NCI-H2107 (cell line): ENCODE results near the gene ASIC1.

Experiments used
- DNase-seq: peaks from one replicate; lab custom pipeline; 2025; lab: John Stamatoyannopoulos, UW

The ASIC1 gene

GRCh38 chr12:50084775-50085614 is 27.6 kb downstream of the ASIC1 start, which contains the start of gene SMARCD1:
Gene SMARCD1, plus strand, starts transcription at chr12:50085342. Its CDS starts 28 bp downstream, at chr12:50085370.
- peak; percentile 90 for DNase-seq

- DNase-seq, result no peak
These were observed 28.2 kb downstream of the ASIC1 start for GRCh38 chr12:50085615-50086072.

GRCh38 chr12:50086148-50086547 is 28.8 kb downstream of the ASIC1 start:
- peak; percentile 54 for DNase-seq

DNA sequence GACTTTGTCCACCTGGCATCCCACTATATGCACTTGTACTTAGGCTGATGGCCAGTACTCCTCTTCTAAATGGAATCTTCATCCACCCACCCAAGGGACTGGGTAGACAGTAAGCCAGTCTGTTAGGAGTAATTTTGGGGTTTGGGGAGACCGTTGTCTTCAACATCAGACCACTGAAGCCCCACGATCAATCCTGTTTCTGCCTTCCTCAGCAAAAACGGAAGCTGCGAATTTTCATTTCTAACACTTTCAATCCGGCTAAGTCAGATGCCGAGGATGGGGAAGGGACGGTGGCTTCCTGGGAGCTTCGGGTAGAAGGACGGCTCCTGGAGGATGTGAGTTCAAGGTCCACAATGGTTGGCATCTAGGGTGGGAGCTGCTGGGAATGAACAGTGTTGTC is 29.8 kb downstream of the ASIC1 start:
- DNase-seq, result no peak

DNA sequence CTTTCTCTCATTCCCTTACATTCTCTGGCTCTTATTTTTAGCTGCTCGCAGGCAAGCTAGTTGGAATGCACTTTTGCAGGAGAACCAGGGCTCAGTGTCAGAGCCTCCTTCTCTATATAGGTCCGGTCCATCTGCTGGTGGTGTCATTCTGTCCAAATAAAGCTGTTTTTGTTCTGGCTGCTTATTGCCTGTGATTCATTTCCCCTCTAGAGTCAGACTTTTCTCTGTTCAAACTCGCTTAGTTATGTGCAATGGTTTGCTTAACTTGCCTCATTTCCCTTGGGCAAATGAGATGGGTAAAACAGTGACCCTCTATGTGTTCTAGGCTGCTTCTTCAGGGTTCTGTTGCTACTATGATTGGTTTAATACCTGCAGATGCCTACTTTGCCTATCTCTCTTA is 30.6 kb downstream of the ASIC1 start:
- no peak for DNase-seq

DNA sequence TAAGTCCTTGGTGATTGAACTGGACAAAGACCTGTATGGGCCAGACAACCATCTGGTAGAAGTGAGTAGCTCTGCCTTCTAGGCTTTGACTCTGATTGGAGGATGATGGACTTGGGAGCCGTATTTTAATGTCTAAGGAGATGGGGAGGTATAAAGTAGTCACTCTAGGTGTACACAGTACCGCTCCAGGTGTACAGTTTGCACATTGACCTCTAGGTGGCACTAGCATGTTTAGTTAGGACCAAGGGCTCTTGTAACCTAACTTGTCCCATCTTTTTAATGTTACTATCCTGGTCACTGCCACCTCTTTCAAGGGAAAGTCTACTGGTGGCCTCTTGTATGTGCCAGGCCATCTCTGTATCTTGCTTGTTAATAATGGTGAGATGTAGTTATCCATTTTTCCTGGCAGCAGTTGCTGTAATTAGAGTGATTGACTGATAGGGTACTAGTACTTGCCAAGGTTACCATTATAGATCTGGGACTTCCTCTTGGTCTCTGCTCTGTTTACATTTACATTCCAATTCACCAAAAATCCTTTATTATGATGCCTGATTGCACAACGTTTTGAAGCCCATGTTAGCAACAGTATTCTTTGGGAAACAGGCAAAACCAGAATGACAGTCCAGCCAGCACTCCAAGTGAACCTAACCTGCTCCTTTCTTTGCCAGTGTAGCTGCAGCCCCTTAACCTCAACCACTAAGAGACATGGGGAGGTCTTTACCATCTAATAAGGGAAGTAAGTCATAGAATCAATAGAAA is 31.4 kb downstream of the ASIC1 start:
- DNase-seq, result peak; percentile 39

DNA sequence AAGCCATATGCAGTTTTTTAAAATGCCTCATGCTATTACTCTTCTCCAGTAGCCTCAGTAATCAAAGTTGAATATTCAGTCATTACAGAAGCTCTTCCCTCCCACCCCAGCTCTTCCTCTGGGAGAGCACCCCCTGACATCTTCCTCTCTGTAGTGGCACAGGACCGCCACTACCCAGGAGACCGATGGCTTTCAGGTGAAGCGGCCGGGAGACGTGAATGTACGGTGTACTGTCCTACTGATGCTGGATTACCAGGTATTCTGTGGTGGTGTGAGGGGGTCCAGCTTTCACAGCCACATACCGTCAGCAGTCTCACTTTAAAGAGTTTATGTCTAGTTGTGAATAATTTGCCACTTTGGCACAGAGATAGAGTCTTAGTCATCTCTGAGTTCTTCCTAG is 32.3 kb downstream of the ASIC1 start:
- no peak for DNase-seq

- DNase-seq, result no peak
These were observed 33.0 kb downstream of the ASIC1 start for GRCh38 chr12:50090391-50090790.

DNA sequence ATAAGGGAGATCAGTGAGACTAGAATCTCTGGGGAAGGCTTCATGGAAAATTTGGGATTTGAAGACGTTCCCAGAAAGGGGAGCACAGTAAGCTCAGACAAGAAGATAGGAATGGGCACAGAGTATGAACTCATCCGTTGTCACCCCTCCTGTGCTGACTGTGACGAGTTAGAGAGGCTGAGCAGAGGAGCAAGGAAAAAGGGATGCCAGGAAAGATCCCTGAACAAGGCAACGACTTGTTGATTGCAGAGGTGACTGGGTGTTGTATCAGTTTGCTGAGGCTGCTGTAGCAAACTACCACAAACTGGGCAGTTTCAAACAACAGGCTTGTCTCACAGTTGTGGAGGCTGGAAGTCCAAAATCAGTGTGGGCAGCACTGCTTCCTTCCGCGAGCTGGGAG is 40.6 kb downstream of the ASIC1 start:
- no peak for DNase-seq

- no peak for DNase-seq
These were observed 42.1 kb downstream of the ASIC1 start for GRCh38 chr12:50099302-50100008.

DNA sequence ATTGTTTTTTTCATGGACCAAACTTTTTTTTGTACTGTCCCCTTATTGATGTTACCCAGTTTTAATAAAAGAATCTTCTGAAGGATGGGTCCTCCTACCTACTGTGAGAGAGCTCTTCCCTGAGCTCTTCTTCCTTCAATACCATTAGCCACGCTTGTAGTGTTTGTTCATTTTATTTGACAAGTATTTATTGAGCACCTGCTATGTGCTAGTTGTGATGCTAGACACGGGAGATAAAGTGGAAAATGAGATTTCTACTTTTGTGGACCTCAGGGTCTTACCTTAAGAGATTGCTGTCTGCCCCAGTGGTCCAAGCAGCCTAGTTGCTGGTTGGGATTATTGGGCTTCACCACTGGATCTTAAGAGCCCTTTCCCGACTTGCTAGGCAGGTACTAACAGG is 43.2 kb downstream of the ASIC1 start:
- DNase-seq, result no peak

DNA sequence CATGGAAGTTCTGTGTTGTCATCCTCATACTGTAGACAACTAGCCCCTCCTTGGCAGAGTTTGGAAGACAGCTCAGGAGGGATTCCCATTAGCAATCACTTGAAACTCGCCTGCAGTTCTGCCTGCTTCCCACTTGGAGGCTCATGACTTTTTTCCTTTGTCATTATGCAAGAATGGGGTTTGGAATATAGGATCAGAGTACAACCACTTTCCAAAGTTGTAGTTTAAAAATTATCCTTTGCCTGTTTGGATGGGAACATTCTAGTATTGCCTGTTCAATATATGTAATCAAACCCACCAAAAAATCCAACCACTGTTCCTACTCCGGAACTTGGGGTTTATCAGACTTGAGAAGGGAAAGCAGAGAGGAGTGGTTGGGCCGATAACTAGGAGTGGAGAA is 44.3 kb downstream of the ASIC1 start:
- no peak for DNase-seq

DNA sequence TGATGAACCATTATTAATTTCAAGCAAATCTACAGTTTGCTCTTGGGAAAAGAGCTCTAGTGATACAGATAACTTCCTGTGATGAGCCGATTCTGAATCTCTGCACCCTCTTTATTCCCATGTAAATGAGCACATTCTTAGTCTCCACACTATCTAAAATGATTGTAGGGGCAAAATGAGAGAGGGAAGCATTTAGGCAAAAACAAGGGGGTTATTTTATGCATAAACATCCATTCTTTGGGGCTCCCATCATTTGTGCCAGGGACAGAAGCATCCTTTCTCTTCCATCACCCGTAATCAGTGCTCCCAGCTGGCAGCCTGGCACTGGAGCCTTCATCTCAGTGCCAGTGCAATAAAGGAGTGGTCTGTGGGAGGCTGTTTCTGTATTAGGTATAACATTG is 44.7 kb downstream of the ASIC1 start:
- DNase-seq, result no peak

DNA sequence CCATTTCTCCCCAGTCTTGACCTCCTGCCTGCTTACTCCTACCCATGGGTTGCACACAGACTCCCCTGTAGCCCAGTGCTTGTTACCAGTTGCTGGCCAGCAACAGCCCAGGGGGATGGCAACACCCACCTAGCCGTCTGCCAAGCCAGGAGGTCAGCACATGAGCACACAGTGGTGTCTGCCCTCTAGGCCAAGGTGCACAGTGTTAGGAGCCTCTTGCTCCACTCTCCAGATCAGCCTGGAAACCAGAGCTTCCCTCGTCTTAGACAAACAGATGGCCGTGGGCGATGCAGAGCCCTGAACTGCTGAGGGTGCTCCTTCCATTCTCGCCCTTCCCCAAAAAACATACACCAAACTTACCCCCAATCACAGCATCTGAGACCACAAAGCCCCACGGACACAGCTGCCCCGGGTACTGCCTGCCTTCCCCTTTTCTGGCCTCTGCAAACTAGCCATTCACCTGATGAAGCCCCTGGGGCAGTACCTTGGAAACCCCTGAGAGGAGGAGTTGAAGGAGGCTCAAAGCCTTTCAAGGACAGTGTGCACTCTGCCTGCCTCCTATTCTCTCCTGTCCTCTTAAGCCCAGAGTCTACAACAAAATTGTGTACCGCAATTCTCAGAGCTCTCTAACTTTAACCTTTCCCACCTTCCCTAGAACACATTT is 45.4 kb downstream of the ASIC1 start:
- no peak for DNase-seq

- DNase-seq, result no peak
These were observed 46.0 kb downstream of the ASIC1 start for GRCh38 chr12:50103351-50103750.

DNA sequence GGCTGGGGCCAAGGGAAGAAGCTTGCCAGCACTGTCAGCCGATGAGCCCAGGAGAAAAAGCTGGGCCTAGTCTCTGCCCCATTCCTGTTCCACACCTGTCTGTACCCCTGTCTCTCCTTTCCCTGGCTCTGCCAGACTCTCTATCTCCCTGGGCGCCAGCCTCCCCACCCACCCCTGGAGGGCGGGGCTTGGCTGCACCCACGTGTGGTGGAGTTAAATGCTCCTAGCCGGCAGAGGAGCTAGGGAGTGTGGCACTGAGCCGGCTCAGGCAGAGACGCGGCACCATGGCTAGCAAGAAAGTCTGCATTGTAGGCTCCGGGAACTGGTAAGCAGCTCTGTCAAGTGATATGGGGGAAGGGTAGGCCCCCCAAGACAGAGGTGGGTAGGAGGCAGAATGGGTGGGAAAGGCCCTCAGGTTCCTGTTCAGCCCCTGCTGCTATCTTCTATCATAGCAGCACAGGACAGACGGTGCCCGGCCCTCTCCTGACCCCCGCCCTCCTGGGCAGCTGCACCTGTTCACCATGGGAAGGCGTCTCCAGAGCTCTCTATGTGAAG is 46.4 kb downstream of the ASIC1 start, which contains the start of gene GPD1:
TSS of gene GPD1 (plus strand) at position 242 of the 555 bp plus-strand sequence. CDS start at position 285, 43 bp downstream.
- DNase-seq, result peak; percentile 80

DNA sequence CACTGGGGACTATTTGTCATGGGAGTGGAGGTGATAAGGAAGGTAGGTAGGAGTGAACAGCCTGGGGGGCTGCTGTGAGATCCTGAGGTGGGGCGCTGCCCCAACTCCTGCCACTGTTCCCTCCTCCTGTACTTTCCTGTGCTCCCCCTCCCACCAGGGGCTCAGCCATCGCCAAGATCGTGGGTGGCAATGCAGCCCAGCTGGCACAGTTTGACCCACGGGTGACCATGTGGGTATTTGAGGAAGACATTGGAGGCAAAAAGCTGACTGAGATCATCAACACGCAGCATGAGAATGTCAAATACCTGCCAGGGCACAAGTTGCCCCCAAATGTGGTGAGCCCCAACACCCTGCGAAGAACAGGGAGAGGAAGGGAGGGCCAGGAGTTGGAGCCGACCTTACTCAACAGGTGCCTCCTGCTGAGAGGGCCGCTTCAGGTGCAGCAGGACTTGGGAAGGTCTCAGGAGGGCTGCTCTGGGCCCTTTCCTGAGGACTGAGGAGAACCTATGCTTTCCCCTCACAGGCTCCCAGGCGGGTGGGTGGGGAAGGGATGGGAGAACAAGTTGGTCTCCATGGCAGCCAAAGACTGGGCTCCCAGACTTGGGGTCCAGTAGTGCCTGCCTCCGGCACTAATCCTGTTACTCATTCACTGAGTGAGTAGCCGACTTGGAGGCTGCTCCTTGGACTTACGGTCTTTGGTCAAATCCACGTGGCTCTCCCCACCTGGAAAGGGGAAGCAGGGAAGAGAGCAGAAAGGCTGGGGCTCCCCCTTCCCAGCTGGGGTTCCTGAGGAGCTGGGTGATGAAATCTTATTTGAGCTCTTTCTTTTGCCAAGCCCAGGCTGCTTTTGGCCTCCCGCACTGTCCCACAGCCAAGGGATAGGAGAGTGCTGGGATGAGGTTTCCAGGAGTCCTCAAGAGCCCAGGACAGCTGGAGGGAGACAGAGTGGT is 47.3 kb downstream of the ASIC1 start:
- DNase-seq, result no peak

DNA sequence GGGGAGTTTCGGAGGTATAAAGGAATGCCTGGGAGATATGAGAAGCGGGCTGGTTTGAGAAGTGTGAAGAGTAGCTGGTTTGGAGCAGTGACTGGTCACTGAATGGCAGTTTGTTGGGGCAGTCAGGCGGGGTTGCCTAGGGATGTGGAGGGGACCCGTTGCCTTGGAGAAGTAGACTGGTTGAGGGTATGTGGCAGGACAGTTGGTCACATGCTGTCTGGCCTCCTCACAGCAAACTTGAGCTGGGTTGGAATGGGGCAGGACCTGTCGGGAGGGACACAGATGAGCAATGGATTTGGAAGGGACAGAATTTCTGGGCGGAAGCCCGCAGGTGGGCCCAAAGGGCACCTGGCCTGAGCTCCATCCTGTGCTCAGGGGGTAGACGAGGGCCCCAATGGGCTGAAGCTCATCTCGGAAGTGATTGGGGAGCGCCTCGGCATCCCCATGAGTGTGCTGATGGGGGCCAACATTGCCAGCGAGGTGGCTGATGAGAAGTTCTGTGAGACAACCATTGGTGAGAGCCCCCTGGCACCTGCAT is 48.6 kb downstream of the ASIC1 start:
- no peak for DNase-seq

DNA sequence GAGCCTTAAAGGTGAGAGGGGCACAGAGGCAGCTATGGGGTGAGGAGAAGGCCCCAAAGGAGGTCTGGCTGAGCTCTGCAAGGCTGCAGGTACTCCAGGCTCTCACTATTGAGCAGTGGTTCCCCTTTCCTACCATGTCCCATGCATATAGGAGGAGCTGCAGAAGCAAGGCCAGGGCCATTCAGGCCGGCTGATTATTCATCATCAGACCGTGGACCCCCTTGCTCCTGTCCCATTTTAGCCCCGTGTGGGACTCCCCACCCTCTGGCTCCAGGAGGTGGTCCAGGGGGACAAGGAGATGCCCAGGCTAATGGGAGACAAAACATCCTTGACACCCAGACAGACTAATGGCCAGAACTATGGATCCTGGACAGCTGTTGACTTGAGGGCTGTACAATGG is 49.5 kb downstream of the ASIC1 start:
- DNase-seq, result no peak
